Endodermal cell (in vitro differentiated cells): ENCODE measurements around the gene NRXN3. TPM values are rescaled to one million over a fixed set of nuclear protein-coding genes. Genes with fewer than 3 reads are reported as not detected.

ENCODE experiments used
- DNase-seq: peaks from one replicate; pipeline ENCODE4 v3.0.0-alpha.2; 2017
- H3K27ac ChIP-seq: 2 replicates; pipeline ENCODE4 v1.5.1; 2013; ENCODE audit warnings: mild to moderate bottlenecking, low read depth, low read length, moderate library complexity
- H3K27me3 ChIP-seq: 2 replicates; pipeline ENCODE4 v1.6.1; 2013; ENCODE audit warnings: mild to moderate bottlenecking, low read length, moderate library complexity; ENCODE audit not compliant: insufficient read depth, control insufficient read depth, poor library complexity, severe bottlenecking
- H3K36me3 ChIP-seq: 2 replicates; pipeline ENCODE4 v1.7.0; 2013; ENCODE audit warnings: mild to moderate bottlenecking, low read length, moderate library complexity; ENCODE audit not compliant: control insufficient read depth, insufficient read depth
- H3K4me1 ChIP-seq: one replicate; pipeline ENCODE4 v1.7.0; 2013; ENCODE audit warnings: low read length; ENCODE audit not compliant: control insufficient read depth, insufficient read depth
- H3K4me3 ChIP-seq: 2 replicates; pipeline ENCODE4 v1.5.1; 2013; ENCODE audit warnings: mild to moderate bottlenecking, low read length, moderate library complexity
- H3K9ac ChIP-seq: 2 replicates; pipeline ENCODE4 v1.6.1; 2013; ENCODE audit warnings: mild to moderate bottlenecking, low read length, moderate library complexity; ENCODE audit not compliant: poor library complexity, severe bottlenecking; ENCODE audit errors: extremely low read depth
- H3K9me3 ChIP-seq: 2 replicates; pipeline ENCODE4 v1.6.1; 2013; ENCODE audit warnings: mild to moderate bottlenecking, low read length, moderate library complexity; ENCODE audit not compliant: control insufficient read depth
- H3K27ac Mint-ChIP-seq: 2 replicates; pipeline ENCODE4 v1.8.0; 2020; ENCODE audit warnings: mixed read lengths
- H3K27me3 Mint-ChIP-seq: 2 replicates; pipeline ENCODE4 v1.8.0; 2021; ENCODE audit warnings: mild to moderate bottlenecking, mixed read lengths; ENCODE audit not compliant: insufficient read depth
- H3K36me3 Mint-ChIP-seq: 2 replicates; pipeline ENCODE4 v1.8.0; 2020; ENCODE audit warnings: low read depth, mixed read lengths
- H3K4me1 Mint-ChIP-seq: 2 replicates; pipeline ENCODE4 v1.8.0; 2020; ENCODE audit warnings: mixed read lengths
- H3K4me3 Mint-ChIP-seq: 2 replicates; pipeline ENCODE4 v1.8.0; 2020; ENCODE audit warnings: mild to moderate bottlenecking, moderate library complexity, mixed read lengths
- H3K9me3 Mint-ChIP-seq: 2 replicates; pipeline ENCODE4 v1.8.0; 2020; ENCODE audit warnings: mild to moderate bottlenecking, mixed read lengths
- CTCF ChIP-seq: fragments of 200-600 bp; sonication (generic); conservative IDR thresholded peaks from 2 replicates; pipeline ENCODE4 v1.5.0; 2021; ENCODE audit warnings: antibody characterized with exemption, mild to moderate bottlenecking
- WGBS, 2 experiments: methylation state at CpG; one replicate each; pipeline versions ENCODE4 v1.1.5 to v1.1.7; 2013; ENCODE audit warnings: missing lambda C conversion rate in 2 of 2, mixed read lengths in 1 of 2; ENCODE audit not compliant: insufficient coverage in 1 of 2, insufficient read length in 1 of 2; 5-methylcytosine and 5-hydroxymethylcytosine counted together
- total RNA-seq, 2 donors: library from RNA; stranded (reverse); fragmentation: NEBNext Ultra II Directional in 1 of 2; extraction: Animal tissue kit (Norgen Biotek cat#: 25700) in 1 of 2; gene quantifications; 2 replicates in 1 of 2; 3 replicates in 1 of 2; pipeline ENCODE4 v1.2.1, GENCODE V29; 2021

Gene NRXN3
- total RNA-seq, 2 donors from 2014 or later, result 20.9 to 21.4 TPM

DNA sequence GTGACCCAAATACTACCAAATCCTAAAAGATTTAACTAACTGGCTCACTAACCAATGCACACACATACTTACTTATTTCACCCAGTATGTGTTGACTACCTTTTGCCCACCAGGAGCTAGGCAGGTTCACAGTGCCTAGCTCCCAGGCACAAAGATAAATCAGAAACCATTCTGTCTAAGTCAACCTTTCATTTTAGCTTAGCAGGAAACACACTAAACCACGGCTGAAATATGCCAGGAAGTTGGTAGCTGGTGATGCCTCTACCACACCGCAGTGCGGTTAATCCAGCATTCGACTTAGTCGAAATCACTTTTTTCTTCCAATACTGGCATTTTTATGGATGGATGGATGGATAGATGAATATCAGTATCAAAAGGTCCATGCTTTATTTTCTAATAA lies 1443.5 kb downstream of the NRXN3 start:
- H3K4me3 ChIP-seq, result no peak overlapping the region
- no peak for DNase-seq
- no peaks in the 10 kb centered on the region for H3K9me3 ChIP-seq
- H3K9ac ChIP-seq, result no peak overlapping the region
- Mint-ChIP-seq H3K9me3 (no peaks in the 10 kb centered on the region), H3K4me1 (peaks cover 17% of the 10 kb centered on the region), H3K27me3 (no peaks in the 10 kb centered on the region), H3K36me3 (no peaks in the 10 kb centered on the region), H3K4me3 (no peak overlapping the region), H3K27ac (no peak overlapping the region)
- TF ChIP-seq CTCF, result no peak
- WGBS, 2 experiments, result 78 to 83% methylated on average over 3 to 5 of the region's 5 CpGs
- no peaks in the 10 kb centered on the region for H3K27me3 ChIP-seq
- no peak overlapping the region for H3K27ac ChIP-seq
- peaks cover 3% of the 10 kb centered on the region for H3K4me1 ChIP-seq
- H3K36me3 ChIP-seq, result no peaks in the 10 kb centered on the region

GRCh38 chr14:79614448-79614847 lies 1444.3 kb downstream of the NRXN3 start:
- no peak overlapping the region for H3K4me3 ChIP-seq
- Mint-ChIP-seq H3K9me3 (no peaks in the 10 kb centered on the region), H3K36me3 (no peaks in the 10 kb centered on the region), H3K4me1 (peaks cover 17% of the 10 kb centered on the region), H3K4me3 (no peak overlapping the region), H3K27ac (no peak overlapping the region), H3K27me3 (no peaks in the 10 kb centered on the region)
- no peak overlapping the region for H3K9ac ChIP-seq
- H3K27me3 ChIP-seq, result no peaks in the 10 kb centered on the region
- H3K27ac ChIP-seq, result no peak overlapping the region
- TF ChIP-seq CTCF, result no peak
- WGBS, 2 experiments, result 94 to 96% methylated on average over 5 of the region's 5 CpGs
- no peaks in the 10 kb centered on the region for H3K9me3 ChIP-seq
- no peak for DNase-seq
- H3K36me3 ChIP-seq, result no peaks in the 10 kb centered on the region
- H3K4me1 ChIP-seq, result peaks cover 3% of the 10 kb centered on the region

DNA sequence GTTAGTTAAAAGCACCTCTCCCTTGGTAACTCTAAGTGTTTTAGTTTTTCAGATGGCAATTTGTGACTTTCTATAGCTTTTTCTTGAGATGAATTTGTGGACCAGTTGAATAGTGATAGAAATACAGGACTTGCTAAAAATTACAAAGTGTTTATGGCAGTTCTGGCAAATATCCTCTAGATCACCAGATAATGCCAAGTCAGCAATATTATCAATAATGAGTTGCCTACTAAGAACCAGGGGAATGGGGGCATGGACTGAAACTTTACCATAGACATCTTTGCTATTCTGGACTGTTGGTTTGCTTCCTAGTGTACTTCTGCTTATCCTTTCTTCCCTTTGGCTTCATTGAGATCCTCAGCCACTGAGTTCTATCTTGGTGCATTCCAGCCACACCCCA lies 1456.9 kb downstream of the NRXN3 start:
- Mint-ChIP-seq H3K36me3 (peaks cover 3% of the 10 kb centered on the region), H3K9me3 (peaks cover 10% of the 10 kb centered on the region), H3K4me3 (no peak overlapping the region), H3K27me3 (no peaks in the 10 kb centered on the region), H3K27ac (no peak overlapping the region), H3K4me1 (peaks cover 8% of the 10 kb centered on the region)
- Histone ChIP-seq H3K4me3 (no peak overlapping the region), H3K27ac (no peak overlapping the region), H3K4me1 (no peaks in the 10 kb centered on the region), H3K9me3 (peaks cover 6% of the 10 kb centered on the region), H3K9ac (no peak overlapping the region), H3K36me3 (no peaks in the 10 kb centered on the region), H3K27me3 (no peaks in the 10 kb centered on the region)
- DNase-seq, result no peak
- TF ChIP-seq CTCF, result no peak
